ENCODE measurements around the gene SNX24.

The SNX24 gene

GRCh38 chr5:123014689-123015088, 169.3 kb downstream of the SNX24 start:
- no peak for DNase-seq (ENCODE audit: low read depth in 2 of 2)

GRCh38 chr5:123028222-123028621, 182.8 kb downstream of the SNX24 start:
- DNase-seq (ENCODE audit: low read depth in 2 of 2): no peak

- DNase-seq (ENCODE audit: low read depth in 2 of 2): no peak
Measured at GRCh38 chr5:123033157-123033671, 187.8 kb downstream of the SNX24 start.

- no peak for DNase-seq (ENCODE audit: low read depth in 2 of 2)
Measured at GRCh38 chr5:123035360-123035917, 190.0 kb downstream of the SNX24 start.

GRCh38 chr5:123035918-123036390, 190.5 kb downstream of the SNX24 start:
- DNase-seq (ENCODE audit: low read depth in 2 of 2): no peak

GRCh38 chr5:123036391-123037103, 191.1 kb downstream of the SNX24 start, which contains the start of gene PPIC:
TSS of gene PPIC (minus strand) at chr5:123036725. CDS start at chr5:123036625, 100 bp downstream.
- DNase-seq (ENCODE audit: low read depth in 2 of 2): no peak

GRCh38 chr5:123037104-123037418, 191.6 kb downstream of the SNX24 start:
- no peak for DNase-seq (ENCODE audit: low read depth in 2 of 2)

- no peak for DNase-seq (ENCODE audit: low read depth in 2 of 2)
Measured at GRCh38 chr5:123039673-123040072, 194.3 kb downstream of the SNX24 start.

GRCh38 chr5:123044926-123045617, 199.7 kb downstream of the SNX24 start:
- no peak for DNase-seq (ENCODE audit: low read depth in 2 of 2)

- DNase-seq (ENCODE audit: low read depth in 2 of 2): no peak
Measured at GRCh38 chr5:123046222-123046621, 200.8 kb downstream of the SNX24 start.

- DNase-seq (ENCODE audit: low read depth in 2 of 2): no peak
Measured at GRCh38 chr5:123047706-123048105, 202.3 kb downstream of the SNX24 start.

GRCh38 chr5:123051206-123051605, 205.8 kb downstream of the SNX24 start:
- no peak for DNase-seq (ENCODE audit: low read depth in 2 of 2)
